Measurements from ENCODE around the gene PROSER2.
"Not testable (repeated sequence)": the region's sequence is repeated elsewhere in the genome, so short reads cannot be mapped to it uniquely, and the experiment has no call there.

PROSER2 gene

GRCh38 chr10:11845113-11845512 is 22.0 kb downstream of the PROSER2 start:
- no peak overlapping the region for H3K4me3 ChIP-seq (ENCODE audit: low read depth, low read length)
- DNase-seq (ENCODE audit: low read depth), result no peak
- no peak for TF ChIP-seq CTCF (IDR thresholded peaks at IDR 0.05; ENCODE audit: low read depth, low read length, missing control alignments)

GRCh38 chr10:11846542-11846941 is 23.4 kb downstream of the PROSER2 start:
- DNase-seq (ENCODE audit: low read depth), result no peak
- H3K4me3 ChIP-seq (ENCODE audit: low read depth, low read length), result no peak overlapping the region
- no peak for TF ChIP-seq CTCF (IDR thresholded peaks at IDR 0.05; ENCODE audit: low read depth, low read length, missing control alignments)

- no peak for DNase-seq (ENCODE audit: low read depth)
- H3K4me3 ChIP-seq (ENCODE audit: low read depth, low read length), result no peak overlapping the region
- TF ChIP-seq CTCF (IDR thresholded peaks at IDR 0.05; ENCODE audit: low read depth, low read length, missing control alignments), result no peak
Measured at GRCh38 chr10:11849277-11849676, 26.1 kb downstream of the PROSER2 start.

- TF ChIP-seq CTCF (IDR thresholded peaks at IDR 0.05; ENCODE audit: low read depth, low read length, missing control alignments), result no peak
- DNase-seq (ENCODE audit: low read depth), result no peak
- H3K4me3 ChIP-seq (ENCODE audit: low read depth, low read length), result no peak overlapping the region
Measured at GRCh38 chr10:11849911-11850310, 26.8 kb downstream of the PROSER2 start.

- H3K4me3 ChIP-seq (ENCODE audit: low read depth, low read length), result no peak overlapping the region
- no peak for TF ChIP-seq CTCF (IDR thresholded peaks at IDR 0.05; ENCODE audit: low read depth, low read length, missing control alignments)
- DNase-seq (ENCODE audit: low read depth), result no peak
Measured at GRCh38 chr10:11851910-11852309, 28.8 kb downstream of the PROSER2 start.

- H3K4me3 ChIP-seq (ENCODE audit: low read depth, low read length); DNase-seq (ENCODE audit: low read depth): not testable (repeated sequence)
Measured at GRCh38 chr10:11852637-11853036, 29.5 kb downstream of the PROSER2 start.

- TF ChIP-seq CTCF (IDR thresholded peaks at IDR 0.05; ENCODE audit: low read depth, low read length, missing control alignments), result peak; percentile 50
- H3K4me3 ChIP-seq (ENCODE audit: low read depth, low read length), result no peak overlapping the region
- DNase-seq (ENCODE audit: low read depth), result no peak
Measured at GRCh38 chr10:11853468-11853867, 30.3 kb downstream of the PROSER2 start.

- TF ChIP-seq CTCF (IDR thresholded peaks at IDR 0.05; ENCODE audit: low read depth, low read length, missing control alignments), result no peak
- no peak for DNase-seq (ENCODE audit: low read depth)
- H3K4me3 ChIP-seq (ENCODE audit: low read depth, low read length), result no peak overlapping the region
Measured at GRCh38 chr10:11854301-11854700, 31.1 kb downstream of the PROSER2 start.
